ENCODE measurements around the gene C3orf22.

GRCh38 chr3:126510308-126510910 is 48.3 kb downstream of the C3orf22 start:
- TF ChIP-seq CTCF (IDR thresholded peaks at IDR 0.05; ENCODE audit: low read length) = no peak
- TF ChIP-seq EZH2 (optimal IDR thresholded peaks at IDR 0.05; ENCODE audit: low read depth, low read length) = no peak
- no peak for TF ChIP-seq EZH2phosphoT487 (IDR thresholded peaks at IDR 0.05; ENCODE audit: low read length)
